Parathyroid adenoma (tissue), 2 donors: ENCODE results near the gene ATP5MC2.

Source experiments
- H2AFZ ChIP-seq: fragments of 300-600 bp; sonication (generic); one replicate; pipeline ENCODE4 v1.7.0; 2017; ENCODE audit warnings: antibody characterized with exemption, mild to moderate bottlenecking
- H3K27ac ChIP-seq: fragments of 300-600 bp; sonication (generic); one replicate; pipeline ENCODE4 v1.7.0; 2017
- H3K27me3 ChIP-seq: fragments of 300-600 bp; sonication (generic); one replicate; pipeline ENCODE4 v1.7.0; 2017; ENCODE audit warnings: low read length; ENCODE audit not compliant: control insufficient read depth, insufficient read depth
- H3K36me3 ChIP-seq: fragments of 300-600 bp; sonication (generic); one replicate; pipeline ENCODE4 v1.7.0; 2017; ENCODE audit warnings: low read length; ENCODE audit not compliant: control insufficient read depth, insufficient read depth
- H3K4me1 ChIP-seq: fragments of 300-600 bp; sonication (generic); one replicate; pipeline ENCODE4 v1.7.0; 2017; ENCODE audit warnings: control low read depth
- H3K4me2 ChIP-seq: fragments of 300-600 bp; sonication (generic); one replicate; pipeline ENCODE4 v1.7.0; 2017; ENCODE audit warnings: low read length
- H3K4me3 ChIP-seq: fragments of 300-600 bp; sonication (generic); one replicate; pipeline ENCODE4 v1.7.0; 2017; ENCODE audit warnings: low read depth, low read length
- H3K79me2 ChIP-seq: fragments of 300-600 bp; sonication (generic); one replicate; pipeline ENCODE4 v1.7.0; 2017; ENCODE audit warnings: control low read depth
- H3K9ac ChIP-seq: fragments of 300-600 bp; sonication (generic); one replicate; pipeline ENCODE4 v1.7.0; 2017; ENCODE audit warnings: mild to moderate bottlenecking
- H3K9me3 ChIP-seq: fragments of 300-600 bp; sonication (generic); one replicate; pipeline ENCODE4 v1.7.0; 2017; ENCODE audit warnings: low read length; ENCODE audit not compliant: control insufficient read depth
- CTCF ChIP-seq: fragments of 300-600 bp; sonication (generic); IDR thresholded peaks from one replicate; pipeline ENCODE4 v1.7.0; 2017; ENCODE audit warnings: antibody characterized with exemption, mild to moderate bottlenecking
- donor health status: primary hyperparathyroidism.

The ATP5MC2 gene

DNA sequence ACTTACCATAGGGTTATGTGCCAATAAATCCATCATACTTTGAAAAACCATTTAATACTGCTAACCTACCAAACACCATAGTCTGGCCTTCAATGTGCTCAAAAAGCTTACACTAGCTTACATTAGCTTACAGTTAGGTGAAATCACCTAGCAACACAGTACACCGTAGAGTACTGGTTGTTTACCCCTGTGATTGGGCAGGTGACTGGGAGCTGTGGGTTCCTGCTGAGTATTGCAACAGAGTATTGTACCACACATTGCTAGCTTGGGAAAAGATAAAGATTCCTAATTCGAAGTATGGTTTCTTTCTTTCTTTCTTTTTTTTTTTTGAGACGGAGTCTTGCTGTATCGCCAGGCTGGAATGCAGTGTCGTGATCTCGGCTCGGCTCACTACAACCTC lies 5.6 kb downstream of the ATP5MC2 start:
- Histone ChIP-seq H3K4me2 (no peak overlapping the region), H3K4me3 (no peak overlapping the region), H3K4me1 (peaks cover 5% of the 10 kb centered on the region), H3K9ac (no peak overlapping the region), H3K27ac (no peak overlapping the region), H2AFZ (no peak overlapping the region), H3K36me3 (no peaks in the 10 kb centered on the region), H3K9me3 (no peaks in the 10 kb centered on the region), H3K27me3 (no peaks in the 10 kb centered on the region), H3K79me2 (peaks cover 27% of the 10 kb centered on the region)
- TF ChIP-seq CTCF = no peak

GRCh38 chr12:53667080-53667479 lies 8.8 kb downstream of the ATP5MC2 start:
- H3K36me3 ChIP-seq = no peaks in the 10 kb centered on the region
- H3K4me1 ChIP-seq = no peaks in the 10 kb centered on the region

DNA sequence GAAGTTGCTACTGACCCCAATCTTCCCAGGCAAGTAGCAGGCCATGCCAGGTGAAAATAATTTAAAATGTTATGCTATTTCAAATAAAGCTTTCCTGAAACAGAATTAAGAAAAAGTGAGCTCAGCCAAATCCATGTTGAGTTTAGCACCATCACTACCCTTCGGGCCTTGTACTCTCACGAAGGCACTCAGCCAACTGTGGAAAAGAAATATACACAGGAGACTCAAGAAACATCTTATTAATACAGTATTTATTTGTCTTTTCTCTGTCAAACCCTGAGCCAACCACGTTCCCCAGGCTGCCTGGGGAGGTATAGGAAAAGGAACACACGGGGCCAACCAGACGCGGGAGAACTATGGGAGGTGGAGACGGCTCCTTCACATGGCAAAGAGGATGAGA lies 10.9 kb downstream of the ATP5MC2 start:
- no peak overlapping the region for H3K27ac ChIP-seq

More at GRCh38 chr12:53667080-53667479, 8.8 kb downstream of the ATP5MC2 start:
- Histone ChIP-seq H3K4me3 (no peak overlapping the region), H3K4me2 (no peak overlapping the region), H3K79me2 (peaks cover 7% of the 10 kb centered on the region), H2AFZ (no peak overlapping the region), H3K27ac (no peak overlapping the region), H3K27me3 (no peaks in the 10 kb centered on the region), H3K9me3 (no peaks in the 10 kb centered on the region), H3K9ac (no peak overlapping the region)
- no peak for TF ChIP-seq CTCF

GRCh38 chr12:53664191-53664590 lies 11.7 kb downstream of the ATP5MC2 start:
- H3K4me1 ChIP-seq = no peaks in the 10 kb centered on the region
- no peak overlapping the region for H3K9ac ChIP-seq
- no peak overlapping the region for H3K27ac ChIP-seq
- no peaks in the 10 kb centered on the region for H3K9me3 ChIP-seq
- no peaks in the 10 kb centered on the region for H3K79me2 ChIP-seq
- H3K27me3 ChIP-seq = no peaks in the 10 kb centered on the region
- H3K36me3 ChIP-seq = no peaks in the 10 kb centered on the region
- TF ChIP-seq CTCF = no peak
- H3K4me3 ChIP-seq = no peak overlapping the region
- H3K4me2 ChIP-seq = no peak overlapping the region
- H2AFZ ChIP-seq = no peak overlapping the region

More for the DNA sequence above, 10.9 kb downstream of the ATP5MC2 start:
- no peak overlapping the region for H3K9ac ChIP-seq
- H3K4me3 ChIP-seq = no peak overlapping the region
- no peaks in the 10 kb centered on the region for H3K27me3 ChIP-seq
- TF ChIP-seq CTCF = no peak
- no peaks in the 10 kb centered on the region for H3K4me1 ChIP-seq
- H3K79me2 ChIP-seq = no peaks in the 10 kb centered on the region
- no peaks in the 10 kb centered on the region for H3K9me3 ChIP-seq
- no peak overlapping the region for H2AFZ ChIP-seq
- no peak overlapping the region for H3K4me2 ChIP-seq
- H3K36me3 ChIP-seq = no peaks in the 10 kb centered on the region

GRCh38 chr12:53660041-53660440 lies 15.8 kb downstream of the ATP5MC2 start:
- no peaks in the 10 kb centered on the region for H3K27me3 ChIP-seq
- no peak overlapping the region for H3K9ac ChIP-seq
- H3K27ac ChIP-seq = peak overlapping the region; percentile 62
- H3K9me3 ChIP-seq = no peaks in the 10 kb centered on the region
- H3K4me3 ChIP-seq = no peak overlapping the region
- no peaks in the 10 kb centered on the region for H3K4me1 ChIP-seq
- H3K36me3 ChIP-seq = no peaks in the 10 kb centered on the region
- H3K79me2 ChIP-seq = no peaks in the 10 kb centered on the region
- H2AFZ ChIP-seq = no peak overlapping the region
- peak overlapping the region; percentile 44 for H3K4me2 ChIP-seq
- no peak for TF ChIP-seq CTCF
